ENCODE data around the gene LMBR1.

DNA sequence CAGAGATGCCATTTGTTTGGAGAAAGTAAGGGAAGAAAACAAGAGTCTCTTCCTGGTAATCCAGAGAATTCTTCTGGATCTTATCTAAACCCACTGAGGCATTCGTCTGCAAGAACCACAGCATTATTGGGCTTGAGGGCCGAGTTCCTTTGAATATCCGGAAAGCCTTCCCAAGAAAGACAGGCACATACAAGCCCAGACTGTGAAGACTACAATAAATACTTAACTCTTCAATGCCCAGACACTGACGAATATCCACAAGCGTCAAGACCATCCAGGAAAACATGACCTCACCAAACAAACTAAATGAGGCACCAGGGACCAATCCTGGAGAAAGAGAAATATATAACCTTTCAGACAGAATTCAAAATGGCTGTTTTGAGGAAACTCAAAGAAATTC, 153.4 kb downstream of the LMBR1 start:
- TF ChIP-seq JUND (IDR thresholded peaks at IDR 0.05) = no peak
- TF ChIP-seq YY1 (IDR thresholded peaks at IDR 0.05) = no peak
- TF ChIP-seq, protein P1, sequence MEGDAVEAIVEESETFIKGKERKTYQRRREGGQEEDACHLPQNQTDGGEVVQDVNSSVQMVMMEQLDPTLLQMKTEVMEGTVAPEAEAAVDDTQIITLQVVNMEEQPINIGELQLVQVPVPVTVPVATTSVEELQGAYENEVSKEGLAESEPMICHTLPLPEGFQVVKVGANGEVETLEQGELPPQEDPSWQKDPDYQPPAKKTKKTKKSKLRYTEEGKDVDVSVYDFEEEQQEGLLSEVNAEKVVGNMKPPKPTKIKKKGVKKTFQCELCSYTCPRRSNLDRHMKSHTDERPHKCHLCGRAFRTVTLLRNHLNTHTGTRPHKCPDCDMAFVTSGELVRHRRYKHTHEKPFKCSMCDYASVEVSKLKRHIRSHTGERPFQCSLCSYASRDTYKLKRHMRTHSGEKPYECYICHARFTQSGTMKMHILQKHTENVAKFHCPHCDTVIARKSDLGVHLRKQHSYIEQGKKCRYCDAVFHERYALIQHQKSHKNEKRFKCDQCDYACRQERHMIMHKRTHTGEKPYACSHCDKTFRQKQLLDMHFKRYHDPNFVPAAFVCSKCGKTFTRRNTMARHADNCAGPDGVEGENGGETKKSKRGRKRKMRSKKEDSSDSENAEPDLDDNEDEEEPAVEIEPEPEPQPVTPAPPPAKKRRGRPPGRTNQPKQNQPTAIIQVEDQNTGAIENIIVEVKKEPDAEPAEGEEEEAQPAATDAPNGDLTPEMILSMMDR (IDR thresholded peaks at IDR 0.05; ENCODE audit: low read depth, low read length, missing input control) = no peak
- TF ChIP-seq, protein P2, sequence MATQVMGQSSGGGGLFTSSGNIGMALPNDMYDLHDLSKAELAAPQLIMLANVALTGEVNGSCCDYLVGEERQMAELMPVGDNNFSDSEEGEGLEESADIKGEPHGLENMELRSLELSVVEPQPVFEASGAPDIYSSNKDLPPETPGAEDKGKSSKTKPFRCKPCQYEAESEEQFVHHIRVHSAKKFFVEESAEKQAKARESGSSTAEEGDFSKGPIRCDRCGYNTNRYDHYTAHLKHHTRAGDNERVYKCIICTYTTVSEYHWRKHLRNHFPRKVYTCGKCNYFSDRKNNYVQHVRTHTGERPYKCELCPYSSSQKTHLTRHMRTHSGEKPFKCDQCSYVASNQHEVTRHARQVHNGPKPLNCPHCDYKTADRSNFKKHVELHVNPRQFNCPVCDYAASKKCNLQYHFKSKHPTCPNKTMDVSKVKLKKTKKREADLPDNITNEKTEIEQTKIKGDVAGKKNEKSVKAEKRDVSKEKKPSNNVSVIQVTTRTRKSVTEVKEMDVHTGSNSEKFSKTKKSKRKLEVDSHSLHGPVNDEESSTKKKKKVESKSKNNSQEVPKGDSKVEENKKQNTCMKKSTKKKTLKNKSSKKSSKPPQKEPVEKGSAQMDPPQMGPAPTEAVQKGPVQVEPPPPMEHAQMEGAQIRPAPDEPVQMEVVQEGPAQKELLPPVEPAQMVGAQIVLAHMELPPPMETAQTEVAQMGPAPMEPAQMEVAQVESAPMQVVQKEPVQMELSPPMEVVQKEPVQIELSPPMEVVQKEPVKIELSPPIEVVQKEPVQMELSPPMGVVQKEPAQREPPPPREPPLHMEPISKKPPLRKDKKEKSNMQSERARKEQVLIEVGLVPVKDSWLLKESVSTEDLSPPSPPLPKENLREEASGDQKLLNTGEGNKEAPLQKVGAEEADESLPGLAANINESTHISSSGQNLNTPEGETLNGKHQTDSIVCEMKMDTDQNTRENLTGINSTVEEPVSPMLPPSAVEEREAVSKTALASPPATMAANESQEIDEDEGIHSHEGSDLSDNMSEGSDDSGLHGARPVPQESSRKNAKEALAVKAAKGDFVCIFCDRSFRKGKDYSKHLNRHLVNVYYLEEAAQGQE (IDR thresholded peaks at IDR 0.05) = no peak
- TF ChIP-seq, protein P3, sequence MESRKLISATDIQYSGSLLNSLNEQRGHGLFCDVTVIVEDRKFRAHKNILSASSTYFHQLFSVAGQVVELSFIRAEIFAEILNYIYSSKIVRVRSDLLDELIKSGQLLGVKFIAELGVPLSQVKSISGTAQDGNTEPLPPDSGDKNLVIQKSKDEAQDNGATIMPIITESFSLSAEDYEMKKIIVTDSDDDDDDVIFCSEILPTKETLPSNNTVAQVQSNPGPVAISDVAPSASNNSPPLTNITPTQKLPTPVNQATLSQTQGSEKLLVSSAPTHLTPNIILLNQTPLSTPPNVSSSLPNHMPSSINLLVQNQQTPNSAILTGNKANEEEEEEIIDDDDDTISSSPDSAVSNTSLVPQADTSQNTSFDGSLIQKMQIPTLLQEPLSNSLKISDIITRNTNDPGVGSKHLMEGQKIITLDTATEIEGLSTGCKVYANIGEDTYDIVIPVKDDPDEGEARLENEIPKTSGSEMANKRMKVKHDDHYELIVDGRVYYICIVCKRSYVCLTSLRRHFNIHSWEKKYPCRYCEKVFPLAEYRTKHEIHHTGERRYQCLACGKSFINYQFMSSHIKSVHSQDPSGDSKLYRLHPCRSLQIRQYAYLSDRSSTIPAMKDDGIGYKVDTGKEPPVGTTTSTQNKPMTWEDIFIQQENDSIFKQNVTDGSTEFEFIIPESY (IDR thresholded peaks at IDR 0.05) = no peak
- no peak for TF ChIP-seq RAD21 (IDR thresholded peaks at IDR 0.05)
- TF ChIP-seq, protein P4, sequence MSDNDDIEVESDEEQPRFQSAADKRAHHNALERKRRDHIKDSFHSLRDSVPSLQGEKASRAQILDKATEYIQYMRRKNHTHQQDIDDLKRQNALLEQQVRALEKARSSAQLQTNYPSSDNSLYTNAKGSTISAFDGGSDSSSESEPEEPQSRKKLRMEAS (IDR thresholded peaks at IDR 0.05) = no peak
- no peak for TF ChIP-seq GABPA (IDR thresholded peaks at IDR 0.05 in 1 of 2, conservative IDR thresholded peaks at IDR 0.05 in 1 of 2)
- TF ChIP-seq SP1 (IDR thresholded peaks at IDR 0.05) = no peak
- no peak for TF ChIP-seq TAF1 (conservative IDR thresholded peaks at IDR 0.05)
- TF ChIP-seq EGR1 (IDR thresholded peaks at IDR 0.05; ENCODE audit: low read depth in 2 of 2) = no peak
- TF ChIP-seq HNF4A (conservative IDR thresholded peaks at IDR 0.05) = no peak
